GM10266 (cell line): Measurements from ENCODE around the gene CSGALNACT2.
"Not testable (repeated sequence)": the region's sequence is repeated elsewhere in the genome, so short reads cannot be mapped to it uniquely, and the experiment has no call there.

Source experiments
- DNase-seq: peaks from one replicate; pipeline ENCODE4 v3.0.0; 2012; ENCODE audit errors: extremely low spot score
- TF ChIP-seq, protein P1 (sequence below): IDR thresholded peaks from 2 replicates; pipeline ENCODE4 v1.5.1; 2012; ENCODE audit warnings: mild to moderate bottlenecking, low read depth; ENCODE audit not compliant: control insufficient read depth, insufficient read depth; ENCODE audit errors: missing control alignments

CSGALNACT2 gene

GRCh38 chr10:43174969-43175368 lies 36.7 kb downstream of the CSGALNACT2 start:
- DNase-seq = no peak
- TF ChIP-seq, protein P1, sequence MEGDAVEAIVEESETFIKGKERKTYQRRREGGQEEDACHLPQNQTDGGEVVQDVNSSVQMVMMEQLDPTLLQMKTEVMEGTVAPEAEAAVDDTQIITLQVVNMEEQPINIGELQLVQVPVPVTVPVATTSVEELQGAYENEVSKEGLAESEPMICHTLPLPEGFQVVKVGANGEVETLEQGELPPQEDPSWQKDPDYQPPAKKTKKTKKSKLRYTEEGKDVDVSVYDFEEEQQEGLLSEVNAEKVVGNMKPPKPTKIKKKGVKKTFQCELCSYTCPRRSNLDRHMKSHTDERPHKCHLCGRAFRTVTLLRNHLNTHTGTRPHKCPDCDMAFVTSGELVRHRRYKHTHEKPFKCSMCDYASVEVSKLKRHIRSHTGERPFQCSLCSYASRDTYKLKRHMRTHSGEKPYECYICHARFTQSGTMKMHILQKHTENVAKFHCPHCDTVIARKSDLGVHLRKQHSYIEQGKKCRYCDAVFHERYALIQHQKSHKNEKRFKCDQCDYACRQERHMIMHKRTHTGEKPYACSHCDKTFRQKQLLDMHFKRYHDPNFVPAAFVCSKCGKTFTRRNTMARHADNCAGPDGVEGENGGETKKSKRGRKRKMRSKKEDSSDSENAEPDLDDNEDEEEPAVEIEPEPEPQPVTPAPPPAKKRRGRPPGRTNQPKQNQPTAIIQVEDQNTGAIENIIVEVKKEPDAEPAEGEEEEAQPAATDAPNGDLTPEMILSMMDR = no peak

- TF ChIP-seq, protein P1 = no peak
- DNase-seq = no peak
Observed at GRCh38 chr10:43176271-43176670, 38.0 kb downstream of the CSGALNACT2 start.

DNA sequence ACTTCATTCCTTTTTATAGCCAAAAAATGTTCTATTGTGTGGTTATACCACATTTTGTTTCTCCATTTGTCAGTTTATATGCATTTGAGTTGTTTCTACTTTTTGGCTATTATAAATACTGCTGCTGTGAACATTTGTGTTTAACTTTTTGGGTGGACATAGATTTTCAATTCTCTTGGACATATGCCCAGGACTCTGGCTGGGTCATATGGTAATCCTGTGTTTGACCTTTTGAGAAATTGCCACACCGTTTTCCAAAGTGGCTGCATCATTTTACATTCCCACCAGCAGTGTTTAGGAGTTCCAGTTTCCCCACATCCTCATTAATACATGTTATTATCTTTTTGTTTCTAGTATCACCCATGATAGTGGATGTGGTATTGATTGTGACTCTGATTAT lies 39.4 kb downstream of the CSGALNACT2 start:
- TF ChIP-seq, protein P1 = no peak
- no peak for DNase-seq

- TF ChIP-seq, protein P1 = no peak
- DNase-seq = no peak
Observed at GRCh38 chr10:43181146-43181545, 42.9 kb downstream of the CSGALNACT2 start.

- not testable (repeated sequence) for DNase-seq
Observed at GRCh38 chr10:43183764-43184163, 45.5 kb downstream of the CSGALNACT2 start.

DNA sequence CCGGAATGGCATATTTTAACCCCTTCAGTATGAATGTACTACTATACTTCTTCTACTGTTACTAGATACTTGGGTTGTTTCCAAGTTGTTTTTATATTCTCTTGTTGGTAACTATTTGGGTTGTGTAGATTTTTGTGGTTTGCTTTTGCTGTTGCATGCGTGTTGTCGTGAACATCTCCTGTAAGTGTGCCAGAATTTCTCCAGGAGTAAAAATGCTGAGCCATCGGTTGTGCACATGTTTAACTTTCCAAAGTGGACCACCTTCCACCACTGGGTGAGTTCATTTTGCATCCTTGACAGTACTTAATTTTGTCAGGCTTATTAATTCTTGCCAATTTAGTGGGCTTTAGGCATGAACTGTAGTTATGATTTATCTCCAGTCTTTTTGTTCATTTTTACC lies 47.9 kb downstream of the CSGALNACT2 start:
- TF ChIP-seq, protein P1 = no peak
- DNase-seq = no peak

DNA sequence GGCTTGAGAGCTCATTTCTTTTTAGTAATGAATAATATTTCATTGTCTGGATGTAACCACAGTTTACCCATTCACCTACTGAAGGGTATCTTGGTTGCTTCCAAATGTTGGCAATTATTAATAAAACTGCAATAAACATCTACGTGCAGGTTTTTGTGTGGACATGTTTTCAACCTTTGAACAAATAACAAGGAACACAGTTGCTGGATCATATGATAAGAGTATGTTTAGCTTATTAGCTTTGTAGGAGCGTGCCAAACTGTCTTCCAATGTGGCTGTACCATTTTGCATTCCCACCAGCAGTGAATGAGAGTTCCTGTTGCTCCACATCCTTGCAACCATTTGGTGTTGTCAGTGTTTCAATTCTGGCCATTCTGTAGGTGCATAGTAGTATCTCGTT lies 49.0 kb downstream of the CSGALNACT2 start:
- TF ChIP-seq, protein P1 = no peak

GRCh38 chr10:43188702-43189101 lies 50.5 kb downstream of the CSGALNACT2 start:
- TF ChIP-seq, protein P1 = no peak
- DNase-seq = no peak

More for the DNA sequence above, 49.0 kb downstream of the CSGALNACT2 start:
- DNase-seq = no peak
